GM12892 (cell line): Measurements from ENCODE around the gene INSL3.
"Not testable (repeated sequence)": the region's sequence is repeated elsewhere in the genome, so short reads cannot be mapped to it uniquely, and the experiment has no call there.

ENCODE experiments used
- DNase-seq: peaks from one replicate; pipeline ENCODE4 v3.0.0; 2011; ENCODE audit not compliant: insufficient read length
- FAIRE-seq: peaks from 2 replicates; lab custom pipeline; 2011; peaks lifted over from hg19 to GRCh38; lab: Jason Lieb, UNC
- POLR2A ChIP-seq: IDR thresholded peaks from 2 replicates; pipeline ENCODE4 v1.6.1; 2011; ENCODE audit warnings: low read depth, low read length, control low read depth
- POLR2AphosphoS5 ChIP-seq: IDR thresholded peaks from 2 replicates; pipeline ENCODE4 v1.6.1; 2011; ENCODE audit warnings: low read depth, low read length, control low read depth
- TAF1 ChIP-seq: IDR thresholded peaks from 2 replicates; pipeline ENCODE4 v1.6.1; 2011; ENCODE audit warnings: low read depth, mild to moderate bottlenecking, control low read depth, low read length, borderline replicate concordance

The INSL3 gene

GRCh38 chr19:17788632-17789031, 32.7 kb downstream of the INSL3 start:
- FAIRE-seq (no peak), DNase-seq (no peak)
- TF ChIP-seq POLR2A, result no peak
- TF ChIP-seq POLR2AphosphoS5, result no peak
- no peak for TF ChIP-seq TAF1

GRCh38 chr19:17787274-17787913, 33.9 kb downstream of the INSL3 start:
- no peak for FAIRE-seq

GRCh38 chr19:17784201-17785008, 36.9 kb downstream of the INSL3 start:
- DNase-seq (peak; percentile 83), FAIRE-seq (peak; percentile 87)
- TF ChIP-seq TAF1, result no peak
- no peak for TF ChIP-seq POLR2AphosphoS5
- TF ChIP-seq POLR2A, result no peak

More at GRCh38 chr19:17787274-17787913, 33.9 kb downstream of the INSL3 start:
- DNase-seq, result no peak
- TF ChIP-seq POLR2A (no peak), TAF1 (no peak), POLR2AphosphoS5 (no peak)

- not testable (repeated sequence) for DNase-seq, FAIRE-seq
Observed at GRCh38 chr19:17783721-17784120, 37.6 kb downstream of the INSL3 start.

GRCh38 chr19:17780781-17781180, 40.5 kb downstream of the INSL3 start:
- no peak for DNase-seq
- no peak for FAIRE-seq
- TF ChIP-seq POLR2A, result no peak
- TF ChIP-seq POLR2AphosphoS5, result no peak
- no peak for TF ChIP-seq TAF1

GRCh38 chr19:17778968-17779929, 42.1 kb downstream of the INSL3 start:
- FAIRE-seq (no peak), DNase-seq (no peak)
- no peak for TF ChIP-seq POLR2AphosphoS5
- no peak for TF ChIP-seq TAF1
- TF ChIP-seq POLR2A, result no peak

- TF ChIP-seq POLR2A, result no peak
- TF ChIP-seq POLR2AphosphoS5, result no peak
- no peak for TF ChIP-seq TAF1
- FAIRE-seq, result no peak
Observed at GRCh38 chr19:17778251-17778967, 42.9 kb downstream of the INSL3 start.

GRCh38 chr19:17777840-17778239, 43.5 kb downstream of the INSL3 start:
- not testable (repeated sequence) for DNase-seq, FAIRE-seq

More at GRCh38 chr19:17778251-17778967, 42.9 kb downstream of the INSL3 start:
- DNase-seq, result no peak

- DNase-seq (peak; percentile 79), FAIRE-seq (peak; percentile 92)
- TF ChIP-seq POLR2A (no peak), TAF1 (no peak), POLR2AphosphoS5 (no peak; the same call in 1 of the 2 replicates)
Observed at GRCh38 chr19:17775991-17776803, 45.1 kb downstream of the INSL3 start.

GRCh38 chr19:17775245-17775927, 45.9 kb downstream of the INSL3 start:
- DNase-seq (no peak), FAIRE-seq (no peak)
- TF ChIP-seq POLR2AphosphoS5 (no peak), TAF1 (no peak), POLR2A (no peak)
